ENCODE measurements around the gene GPC6. TPM values are rescaled to one million over a fixed set of nuclear protein-coding genes. Genes with fewer than 3 reads are reported as not detected.

GPC6 gene
- total and polyA plus RNA-seq, 12 donors, result 0.15 to 5.4 (median 2.5) TPM

DNA sequence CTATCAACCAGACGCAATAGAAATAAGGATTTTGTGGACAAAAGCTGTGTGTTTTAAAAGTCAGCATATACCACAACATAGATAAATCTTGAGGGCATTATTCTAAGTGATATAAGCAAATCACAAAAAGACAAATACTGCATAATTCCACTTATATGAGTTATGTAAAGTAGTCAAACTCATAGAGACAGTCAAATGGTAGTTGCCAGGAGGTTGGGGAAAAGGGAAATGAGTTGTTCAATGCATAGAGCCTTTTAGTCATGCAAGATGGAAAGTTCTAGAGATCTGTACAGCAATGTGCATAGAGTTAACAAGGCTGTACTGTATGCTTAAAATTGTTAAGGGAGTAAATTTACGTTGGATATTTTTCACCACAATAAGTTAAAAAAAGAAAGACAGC, 1008.1 kb downstream of the GPC6 start:
- H3K4me1 ChIP-seq, result peaks cover 0 to 20% (median 0%) of the 10 kb centered on the region in 9 donors
- no peaks in the 10 kb centered on the region for H3K27me3 ChIP-seq
- TF ChIP-seq, protein P1, sequence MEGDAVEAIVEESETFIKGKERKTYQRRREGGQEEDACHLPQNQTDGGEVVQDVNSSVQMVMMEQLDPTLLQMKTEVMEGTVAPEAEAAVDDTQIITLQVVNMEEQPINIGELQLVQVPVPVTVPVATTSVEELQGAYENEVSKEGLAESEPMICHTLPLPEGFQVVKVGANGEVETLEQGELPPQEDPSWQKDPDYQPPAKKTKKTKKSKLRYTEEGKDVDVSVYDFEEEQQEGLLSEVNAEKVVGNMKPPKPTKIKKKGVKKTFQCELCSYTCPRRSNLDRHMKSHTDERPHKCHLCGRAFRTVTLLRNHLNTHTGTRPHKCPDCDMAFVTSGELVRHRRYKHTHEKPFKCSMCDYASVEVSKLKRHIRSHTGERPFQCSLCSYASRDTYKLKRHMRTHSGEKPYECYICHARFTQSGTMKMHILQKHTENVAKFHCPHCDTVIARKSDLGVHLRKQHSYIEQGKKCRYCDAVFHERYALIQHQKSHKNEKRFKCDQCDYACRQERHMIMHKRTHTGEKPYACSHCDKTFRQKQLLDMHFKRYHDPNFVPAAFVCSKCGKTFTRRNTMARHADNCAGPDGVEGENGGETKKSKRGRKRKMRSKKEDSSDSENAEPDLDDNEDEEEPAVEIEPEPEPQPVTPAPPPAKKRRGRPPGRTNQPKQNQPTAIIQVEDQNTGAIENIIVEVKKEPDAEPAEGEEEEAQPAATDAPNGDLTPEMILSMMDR (IDR thresholded peaks at IDR 0.05), result no peak
- whole genome bisulfite sequencing, 2 donors, result 81 to 86% methylated on average over 2 of the region's 2 CpGs
- no peak for DNase-seq
- ATAC-seq, result no peak
- no peak overlapping the region for H3K4me3 ChIP-seq
- intact Hi-C loops (cut with DNase I), result loop anchor here in 1 of 10 donors (10.0 kb wide), 1 partner anchor 80 kb away; no protein-coding TSS in a partner anchor
- no peaks in the 10 kb centered on the region for H3K36me3 ChIP-seq
- no peaks in the 10 kb centered on the region for H3K9me3 ChIP-seq
- no peak overlapping the region for H3K27ac ChIP-seq

DNA sequence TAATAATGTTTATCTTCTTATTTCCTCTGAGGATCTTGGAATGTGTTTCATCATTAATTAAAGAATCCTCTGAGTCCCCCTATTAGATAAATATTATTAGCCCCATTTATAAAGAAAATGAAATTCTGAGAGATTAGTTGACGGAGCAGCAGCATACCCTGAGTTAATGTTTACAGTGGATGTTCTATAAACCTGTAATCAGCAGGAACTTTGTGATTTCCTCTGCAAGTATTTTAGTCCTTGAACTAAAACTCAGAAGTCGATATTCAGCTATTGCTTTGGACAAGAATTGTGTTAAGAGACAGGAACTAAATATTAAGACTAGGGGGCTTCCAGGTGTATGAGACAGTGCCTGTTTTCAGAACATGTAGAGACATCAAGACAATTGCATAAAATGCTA, 1009.5 kb downstream of the GPC6 start:
- TF ChIP-seq, protein P1 (IDR thresholded peaks at IDR 0.05), result no peak
- Histone ChIP-seq H3K4me1 (peaks cover 0 to 20% (median 0%) of the 10 kb centered on the region in 9 donors), H3K27ac (no peak overlapping the region), H3K9me3 (no peaks in the 10 kb centered on the region), H3K4me3 (no peak overlapping the region), H3K36me3 (no peaks in the 10 kb centered on the region), H3K27me3 (no peaks in the 10 kb centered on the region)
- intact Hi-C loops (cut with DNase I), result loop anchor here in 1 of 10 donors (10.0 kb wide), 1 partner anchor 79 kb away; no protein-coding TSS in a partner anchor
- ATAC-seq, result no peak
- 64 to 68% methylated on average over 2 of the region's 2 CpGs for WGBS, 2 donors
- DNase-seq, result no peak

DNA sequence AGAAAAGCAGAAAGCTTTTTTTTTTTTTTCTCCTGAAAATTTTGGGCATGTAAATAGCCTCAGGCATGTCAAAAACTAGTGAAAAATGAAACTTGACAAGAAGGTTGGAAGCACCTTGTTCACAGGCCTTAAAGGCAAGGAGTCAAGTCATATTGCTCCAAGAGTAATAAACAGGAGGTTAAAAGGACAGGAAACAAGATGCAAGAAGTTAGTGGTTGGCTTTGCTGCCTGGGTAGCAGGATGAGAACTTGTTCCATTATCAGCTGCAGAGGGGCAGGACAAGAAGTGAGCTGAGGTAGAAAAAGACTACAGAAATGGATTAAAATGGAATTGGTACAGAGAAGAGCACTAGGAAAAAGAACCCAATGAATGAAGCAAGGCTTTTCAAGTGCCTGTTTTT, 1010.3 kb downstream of the GPC6 start:
- DNase-seq (no peak), ATAC-seq (no peak)
- no peaks in the 10 kb centered on the region for H3K36me3 ChIP-seq
- H3K4me1 ChIP-seq, result peaks cover 0 to 20% (median 0%) of the 10 kb centered on the region in 9 donors
- TF ChIP-seq, protein P1 (IDR thresholded peaks at IDR 0.05), result no peak
- intact Hi-C loops (cut with DNase I), result loop anchor here in 1 of 10 donors (10.0 kb wide), 1 partner anchor 78 kb away; no protein-coding TSS in a partner anchor
- H3K27me3 ChIP-seq, result no peaks in the 10 kb centered on the region
- H3K4me3 ChIP-seq, result no peak overlapping the region
- H3K27ac ChIP-seq, result no peak overlapping the region
- no peaks in the 10 kb centered on the region for H3K9me3 ChIP-seq

DNA sequence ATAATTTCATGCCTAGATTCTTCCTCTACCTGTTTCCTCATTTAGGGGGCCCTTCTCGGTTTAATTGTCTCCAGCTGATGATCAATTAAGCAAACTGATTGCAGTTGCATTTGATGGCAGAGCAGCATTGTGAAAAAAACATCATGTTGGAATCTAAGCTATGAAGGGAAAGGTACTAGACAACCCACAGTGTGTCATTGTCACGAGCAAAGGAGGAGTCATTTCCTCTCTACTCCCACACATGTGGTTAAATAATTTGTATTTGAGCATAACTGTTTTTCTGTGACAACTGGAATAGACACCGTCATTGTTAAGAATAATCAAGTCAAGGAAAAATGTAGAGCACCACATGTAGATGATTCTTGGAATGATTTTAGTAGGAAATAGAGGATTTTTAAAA, 1012.5 kb downstream of the GPC6 start:
- intact Hi-C loops (cut with DNase I), result loop anchor here in 1 of 10 donors (10.0 kb wide), 1 partner anchor 76 kb away; no protein-coding TSS in a partner anchor
- TF ChIP-seq, protein P1 (IDR thresholded peaks at IDR 0.05), result no peak
- 49 to 60% methylated on average over 3 of the region's 3 CpGs for WGBS, 2 donors
- Histone ChIP-seq H3K9me3 (no peaks in the 10 kb centered on the region), H3K27ac (no peak overlapping the region), H3K27me3 (no peaks in the 10 kb centered on the region), H3K36me3 (no peaks in the 10 kb centered on the region), H3K4me3 (no peak overlapping the region), H3K4me1 (peaks cover 0 to 16% (median 0%) of the 10 kb centered on the region in 9 donors)
- ATAC-seq (no peak), DNase-seq (no peak)

Measured in heart right ventricle (tissue), 16 donors.